SK-N-DZ (cell line): ENCODE data around the gene ITGB4. TPM values are rescaled to one million over a fixed set of nuclear protein-coding genes. Genes with fewer than 3 reads are reported as not detected.

Experiments
- DNase-seq: peaks from one replicate; pipeline ENCODE4 v3.0.0-alpha.2; 2015; ENCODE audit warnings: low spot score
- polyA plus RNA-seq, 2 experiments: library from polyadenylated mRNA; depleted of rRNA; stranded (reverse); fragments of >200 nt; gene quantifications; 2 replicates each; pipeline ENCODE4 v1.2.3, GENCODE V29; 2014

The ITGB4 gene
- polyA plus RNA-seq (2014; cell fraction: cytosol; rRNA removed), result 0.62 and 1.4 TPM in 2 replicates
- 0.23 and 0.32 TPM in 2 replicates for polyA plus RNA-seq (2014; cell fraction: nucleus; rRNA removed)

DNA sequence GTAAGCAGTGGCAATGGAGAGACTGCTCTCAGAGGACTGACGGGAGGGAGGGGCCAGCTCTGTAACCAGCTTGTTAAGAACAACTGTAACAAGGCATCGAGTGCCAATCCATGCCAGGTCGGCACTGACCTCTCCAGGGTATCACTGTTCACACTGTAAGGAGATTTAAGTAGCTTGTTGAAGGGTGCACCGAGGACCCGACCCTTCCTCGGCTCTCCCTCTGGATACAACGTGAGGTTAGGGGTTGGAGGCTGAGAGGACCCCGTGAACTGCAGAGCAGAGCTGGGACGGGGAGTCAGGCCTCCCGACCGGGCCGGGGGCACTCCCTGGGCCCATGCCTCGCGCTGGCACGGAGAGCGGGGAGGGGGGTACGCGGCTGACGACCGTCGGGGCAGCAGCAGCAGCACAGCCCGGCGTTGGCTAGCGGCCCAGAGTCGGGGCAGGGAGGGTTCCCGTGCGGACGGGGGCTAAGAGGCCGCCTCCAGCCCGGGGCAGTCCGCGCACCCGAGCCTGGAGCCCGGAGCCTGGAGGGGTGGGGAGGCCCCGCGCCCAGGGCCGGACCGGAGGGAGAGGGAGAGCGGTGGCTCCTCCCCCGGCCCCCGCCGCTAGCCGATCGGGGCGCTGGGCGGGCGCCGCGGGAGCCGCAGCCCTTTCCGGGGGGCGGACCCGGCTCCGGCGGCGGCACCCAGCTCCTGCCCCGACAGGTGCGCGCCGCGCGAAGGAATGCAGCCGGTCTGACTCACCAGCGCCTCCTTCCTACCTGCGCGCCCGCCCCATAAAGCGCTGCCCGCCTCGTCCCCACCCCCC, at the start of gene ITGB4:
TSS of gene ITGB4 (plus strand) at position 804 of the 807 bp plus-strand sequence. CDS start 3,245 bp downstream, outside the sequence.
- no peak for DNase-seq

DNA sequence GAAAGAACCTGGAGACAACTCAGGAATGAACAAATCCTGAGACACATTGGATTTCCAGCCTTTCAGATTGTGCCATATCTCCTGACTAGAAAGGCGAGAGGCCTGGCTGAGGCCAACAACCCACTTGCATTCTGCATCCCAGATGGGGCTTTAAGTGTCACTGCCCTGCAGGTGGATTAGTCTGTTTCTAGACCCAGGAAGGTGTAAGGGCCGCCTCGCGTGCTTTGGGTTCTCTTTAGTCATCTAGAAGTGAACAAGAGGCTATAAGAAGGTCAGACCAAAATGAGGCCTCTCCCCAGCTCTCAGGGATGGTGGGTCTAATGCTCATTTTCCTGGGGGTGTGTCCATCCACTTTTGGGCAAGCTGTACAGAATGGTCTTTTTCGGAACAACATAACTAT, 49.2 kb upstream of the ITGB4 start:
- no peak for DNase-seq

DNA sequence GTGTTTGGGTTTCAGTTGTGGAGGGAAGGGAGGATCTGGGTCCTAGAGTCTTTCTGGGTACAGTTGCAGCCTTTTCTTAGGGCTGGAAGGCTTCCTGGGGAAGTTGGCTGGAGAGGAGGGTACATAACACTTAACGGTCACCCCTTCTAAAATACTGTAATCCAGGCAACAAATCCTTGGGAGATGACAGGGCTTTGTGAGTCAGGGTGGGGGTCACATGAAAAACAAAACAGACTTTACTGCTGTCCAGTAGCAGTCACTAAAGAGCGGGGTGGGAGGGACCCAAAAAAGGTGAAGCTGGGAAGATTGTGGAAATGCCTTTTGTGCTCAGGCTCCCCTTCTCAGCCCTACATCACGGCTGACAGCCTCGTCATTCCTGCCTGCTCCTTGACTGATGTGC, 47.8 kb upstream of the ITGB4 start:
- no peak for DNase-seq

DNA sequence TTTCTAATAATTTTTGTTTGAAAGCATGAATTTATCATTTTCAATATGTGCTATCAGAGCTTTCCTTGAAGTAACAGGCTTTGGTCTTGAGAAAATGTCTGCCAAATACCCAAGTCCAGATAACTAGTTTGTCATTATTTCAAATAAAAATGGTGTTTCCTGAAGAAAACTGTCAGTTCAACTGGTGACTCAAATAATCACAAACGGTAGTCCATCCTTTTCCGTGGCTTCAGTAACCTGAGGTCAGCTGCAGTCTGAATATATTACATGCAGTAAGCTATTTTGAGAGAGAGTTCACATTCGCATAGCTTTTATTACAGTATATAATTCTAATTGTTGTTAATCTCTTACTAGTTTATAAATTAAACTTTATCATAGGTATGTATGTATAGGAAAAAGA, 44.8 kb upstream of the ITGB4 start:
- DNase-seq, result no peak

- no peak for DNase-seq
Measured at GRCh38 chr17:75679706-75680211, 41.5 kb upstream of the ITGB4 start.

GRCh38 chr17:75680431-75680830, 40.8 kb upstream of the ITGB4 start:
- DNase-seq, result no peak

- DNase-seq, result no peak
Measured at GRCh38 chr17:75681289-75681688, 40.0 kb upstream of the ITGB4 start.

- DNase-seq, result no peak
Measured at GRCh38 chr17:75683583-75683982, 37.7 kb upstream of the ITGB4 start.

DNA sequence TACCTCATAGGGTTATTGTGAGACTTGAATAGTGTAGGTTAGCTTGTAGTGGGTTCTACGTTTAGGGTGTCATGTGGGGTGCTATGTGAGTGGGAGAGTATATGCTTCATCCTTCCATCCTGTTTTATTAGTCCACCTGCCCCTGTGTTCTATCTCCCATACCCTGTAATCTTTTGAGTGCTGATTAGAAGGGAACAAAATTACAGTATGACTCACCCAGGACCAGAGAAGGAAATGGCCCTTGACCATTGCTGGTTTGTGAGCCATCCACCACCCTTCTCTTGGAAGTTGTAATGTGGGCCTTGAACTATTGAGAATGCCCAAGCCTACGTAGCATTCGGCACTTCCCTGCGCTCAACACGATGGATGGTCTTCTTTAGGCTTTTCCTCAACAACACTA, 37.0 kb upstream of the ITGB4 start:
- DNase-seq, result no peak

DNA sequence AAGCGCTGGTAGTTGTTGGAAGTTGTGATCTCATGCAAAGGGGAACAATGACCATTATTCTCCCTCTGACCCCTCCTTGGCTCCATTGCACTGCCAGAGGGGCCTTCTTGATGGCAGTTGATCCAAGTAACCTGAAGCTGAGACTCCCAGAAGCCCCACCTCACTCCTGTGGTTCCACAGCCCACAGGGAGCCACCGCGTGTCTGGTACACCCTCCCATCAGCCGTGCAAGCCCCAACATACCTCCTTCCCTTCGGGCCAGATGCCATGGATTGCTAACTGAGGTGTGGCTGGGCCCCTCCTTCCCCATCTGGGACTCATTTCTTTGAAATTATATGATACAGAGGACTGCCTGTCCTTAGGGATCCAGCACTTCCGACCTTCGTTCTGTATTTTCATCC, 36.3 kb upstream of the ITGB4 start:
- DNase-seq, result no peak

DNA sequence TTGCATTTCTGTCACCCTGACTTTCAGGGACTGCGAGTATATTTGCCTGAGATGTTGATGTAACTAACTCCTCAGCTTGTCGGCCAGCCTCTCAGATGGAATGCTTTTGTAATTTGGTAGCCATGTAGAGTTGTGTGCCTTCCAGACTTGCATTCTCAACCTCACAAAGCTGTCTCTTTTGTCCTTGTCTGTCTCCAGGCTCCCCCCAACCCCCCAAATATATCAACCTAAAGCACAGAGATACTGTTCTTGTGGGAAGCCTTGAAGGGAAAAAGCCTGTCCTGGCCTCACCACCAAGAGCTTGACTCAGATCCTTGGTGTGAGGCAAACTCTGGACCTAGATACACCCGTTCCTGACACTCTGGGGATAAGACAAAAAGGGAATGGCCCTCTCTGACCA, 35.8 kb upstream of the ITGB4 start:
- DNase-seq, result no peak

DNA sequence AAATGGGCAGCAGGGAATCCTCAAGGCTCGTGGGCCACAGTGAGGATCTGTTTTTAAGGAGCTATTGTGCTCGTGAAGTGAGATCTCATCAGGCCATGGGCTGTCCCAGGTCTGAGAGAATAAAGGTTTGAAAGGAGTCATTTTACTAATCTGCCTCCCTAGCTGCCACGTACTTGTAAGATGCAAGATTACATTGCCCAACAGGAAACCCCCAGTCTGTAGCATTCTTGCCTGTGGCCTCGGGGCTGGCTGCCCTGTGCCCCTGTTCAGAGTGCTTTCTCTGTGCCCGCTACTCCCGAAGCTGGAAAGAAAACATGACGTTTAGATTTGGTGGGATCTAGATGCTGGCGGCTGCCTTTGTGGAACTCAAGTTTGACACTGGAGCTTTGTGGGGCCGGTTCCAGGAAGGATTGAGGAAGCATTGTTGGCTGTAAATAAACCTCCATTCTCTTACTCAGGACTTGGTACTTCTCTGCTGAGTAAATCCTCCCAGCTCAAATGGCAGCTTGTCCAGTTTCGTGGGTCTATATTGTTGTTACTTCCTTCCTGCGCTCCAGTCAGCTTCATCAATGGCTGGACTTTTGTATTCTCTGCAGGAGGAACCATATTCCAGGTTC, 32.9 kb upstream of the ITGB4 start:
- DNase-seq, result no peak

GRCh38 chr17:75689441-75689873, 31.8 kb upstream of the ITGB4 start:
- no peak for DNase-seq

DNA sequence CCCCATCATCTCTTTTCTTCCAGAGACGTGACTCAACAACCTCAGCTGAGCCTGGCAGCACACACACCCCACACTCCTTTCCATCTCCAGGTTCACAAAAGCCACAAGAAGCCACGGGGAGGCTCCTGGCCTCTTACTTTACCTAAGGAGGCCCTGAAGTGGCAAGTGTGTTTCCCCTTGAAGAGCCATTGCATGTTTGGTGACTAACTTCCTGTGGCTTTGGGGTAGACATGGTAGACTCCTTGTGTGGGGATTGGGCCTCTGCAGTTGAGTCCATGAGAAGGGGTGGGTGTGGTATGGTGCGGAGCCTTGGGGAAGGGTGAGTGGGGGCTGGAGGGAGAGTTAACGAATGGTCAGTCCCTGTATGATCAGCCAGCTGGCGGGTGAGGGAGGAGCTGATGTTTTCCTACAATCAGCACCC, 29.9 kb upstream of the ITGB4 start:
- DNase-seq, result no peak

DNA sequence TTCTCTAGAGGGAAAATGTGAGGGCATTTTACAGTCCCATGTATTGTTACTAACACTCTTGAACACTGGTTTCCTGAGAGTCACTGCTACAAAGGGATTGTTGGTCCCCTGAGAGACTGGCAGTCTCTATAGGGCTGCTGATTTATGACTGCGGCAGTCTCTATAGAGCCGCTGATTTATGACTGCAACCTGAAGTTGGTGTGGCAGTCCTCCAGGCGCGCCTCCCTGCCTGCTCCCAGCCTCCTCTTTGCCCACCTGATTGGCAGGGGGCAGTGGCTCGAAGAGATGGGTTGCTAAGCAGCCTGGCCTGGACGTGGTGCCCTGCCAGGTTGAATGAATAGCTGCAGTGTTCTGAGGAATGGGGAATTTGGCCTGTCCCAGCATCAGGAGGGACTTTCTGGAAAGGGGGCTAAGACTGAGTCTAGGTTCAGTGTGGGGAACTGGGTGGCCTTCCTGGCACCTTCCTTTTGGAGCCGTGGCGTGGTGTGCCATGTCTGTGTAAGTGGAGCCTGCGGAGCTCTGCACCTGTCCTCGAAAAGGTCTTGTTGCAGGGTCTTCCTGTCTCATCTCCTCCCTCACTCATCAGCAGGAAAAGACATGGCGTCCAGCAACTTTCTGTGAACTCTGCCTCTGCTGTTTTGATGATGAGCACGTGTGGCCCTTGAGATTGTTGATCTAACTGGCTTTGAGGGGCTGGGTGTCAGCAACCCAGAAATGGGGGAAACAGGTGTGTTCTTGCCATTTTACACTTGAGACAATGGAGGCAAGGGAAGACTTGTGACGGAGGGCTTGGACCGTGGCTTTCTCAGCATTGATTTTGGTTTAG, 29.2 kb upstream of the ITGB4 start:
- DNase-seq, result no peak

DNA sequence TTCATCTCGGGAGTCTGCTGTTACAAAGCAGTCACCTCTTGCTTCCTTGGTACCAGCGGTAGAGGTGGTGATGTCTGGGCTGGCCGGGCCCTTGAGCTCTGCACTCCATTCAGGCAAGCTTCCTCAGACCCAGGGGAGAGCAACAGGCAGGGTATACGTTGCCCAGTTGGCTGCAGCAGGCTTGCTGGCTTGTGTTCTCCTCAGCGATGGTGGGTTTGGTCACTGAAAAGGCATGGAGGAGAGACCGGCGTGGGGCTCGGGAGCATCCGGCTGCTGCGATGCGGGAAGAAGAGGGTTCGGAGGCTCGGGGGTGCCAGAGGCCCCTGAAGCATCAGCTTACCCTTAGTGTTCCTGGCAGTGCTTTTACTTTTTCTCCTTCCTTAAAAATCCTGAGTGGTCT, 28.3 kb upstream of the ITGB4 start:
- DNase-seq, result no peak

DNA sequence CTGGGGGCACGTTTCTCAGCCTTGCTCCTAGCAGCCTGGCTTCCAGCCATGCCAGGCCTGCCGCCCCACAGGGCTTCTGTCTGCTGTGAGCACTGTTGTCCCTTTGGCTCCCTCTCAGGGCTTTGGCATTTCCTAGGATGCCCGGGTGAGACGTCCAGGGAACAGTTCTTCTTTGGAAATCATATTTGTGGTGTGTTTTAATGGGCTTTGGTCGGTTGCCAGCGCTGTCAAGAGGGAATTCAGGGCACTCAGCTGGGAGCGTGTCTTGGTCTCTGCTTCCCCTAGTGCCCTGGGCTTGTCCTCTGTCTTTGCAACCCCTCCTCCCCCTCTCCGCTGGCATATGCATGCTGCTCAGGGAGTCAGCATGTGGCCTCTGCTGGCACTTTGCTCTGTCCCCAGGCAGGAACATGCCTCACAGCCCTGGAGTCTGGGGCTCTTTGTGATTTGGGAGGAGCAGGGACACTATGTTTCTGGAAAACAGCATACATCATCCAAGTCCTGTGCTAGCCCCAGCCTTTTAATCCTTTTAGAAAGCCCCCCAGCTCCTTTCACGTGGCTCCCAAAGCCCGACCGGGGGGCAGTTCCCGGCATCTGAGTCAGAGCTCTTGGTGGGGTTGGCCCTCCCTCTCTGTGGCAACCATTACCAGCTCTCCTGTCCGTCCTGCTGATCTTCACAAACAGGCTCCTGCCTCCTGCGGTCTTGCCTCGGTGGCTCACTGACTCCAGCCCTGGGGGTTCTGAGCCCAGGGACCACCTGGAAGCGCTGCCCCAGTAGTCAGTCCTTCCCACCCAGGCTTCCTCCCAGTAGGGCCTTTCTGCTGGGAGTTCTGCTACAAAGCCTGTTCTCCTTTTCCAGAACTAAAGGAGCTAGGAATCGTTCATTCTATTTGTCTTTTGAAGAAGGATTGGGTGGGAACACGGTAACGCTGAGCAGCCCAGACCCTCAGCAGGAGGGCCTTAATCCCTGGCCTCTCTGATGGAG, 27.5 kb upstream of the ITGB4 start:
- DNase-seq, result no peak

- DNase-seq, result no peak
Measured at GRCh38 chr17:75694536-75694935, 26.7 kb upstream of the ITGB4 start.

DNA sequence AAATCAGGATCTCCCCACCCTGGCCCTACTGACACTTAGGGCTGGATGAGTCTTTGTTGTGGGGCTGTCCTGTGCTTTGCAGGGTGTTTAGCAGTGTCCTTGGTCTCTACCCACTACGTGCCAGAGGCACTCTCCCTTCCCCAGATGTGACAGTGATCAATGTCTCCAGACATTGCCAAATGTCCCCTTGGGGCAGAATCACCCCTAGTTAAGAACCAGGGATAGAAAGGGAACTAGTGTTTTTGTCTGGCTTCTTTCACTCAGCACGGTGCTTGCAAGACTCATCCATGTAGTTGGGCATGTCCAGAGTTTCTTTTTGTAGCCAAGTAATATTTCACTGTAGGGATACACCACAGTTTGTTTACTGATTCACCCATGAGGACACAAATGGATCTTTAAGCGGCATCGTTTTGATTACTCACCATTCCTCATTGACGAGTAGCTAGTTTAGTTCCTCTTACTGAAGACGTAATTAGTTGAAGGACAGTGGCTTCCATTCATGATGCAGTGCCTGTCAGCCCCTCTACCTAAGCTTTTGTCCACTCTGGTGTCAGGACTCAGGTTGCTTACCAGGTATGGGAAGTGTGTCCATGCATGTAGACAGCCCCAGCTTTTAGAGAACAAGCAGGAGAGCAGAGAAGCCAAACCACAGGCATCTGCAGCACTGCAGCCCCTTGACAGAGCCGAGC, 26.0 kb upstream of the ITGB4 start:
- DNase-seq, result no peak

DNA sequence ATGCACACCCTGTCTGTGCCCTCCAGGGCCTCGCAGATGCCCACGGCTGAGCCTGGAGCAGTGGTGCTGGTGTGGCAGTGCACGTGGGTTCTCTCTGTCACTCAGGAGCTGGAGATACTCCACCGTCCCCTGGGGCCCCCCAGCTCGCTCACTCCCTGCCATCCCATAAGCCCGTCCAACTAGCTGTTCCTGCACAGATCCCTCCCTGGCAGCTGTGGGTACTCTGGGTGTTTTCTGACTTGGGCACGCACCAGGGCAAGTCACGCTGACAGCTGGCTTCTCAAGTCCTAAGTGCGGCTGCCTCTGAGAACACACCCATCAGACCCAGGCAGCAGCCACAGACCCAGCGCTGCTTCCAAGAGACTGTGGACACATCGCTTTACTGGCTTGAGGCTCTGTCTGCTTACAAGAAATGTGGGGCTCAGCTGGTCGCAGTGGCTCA, 25.4 kb upstream of the ITGB4 start:
- no peak for DNase-seq
